Thyroid gland (tissue), 4 donors: ENCODE results near the gene SHTN1. TPM values are rescaled to one million over a fixed set of nuclear protein-coding genes. Genes with fewer than 3 reads are reported as not detected.

Experiments
- DNase-seq, 2 donors: peaks; one replicate each; pipeline ENCODE4 v3.0.0-alpha.2; 2019
- H3K27ac ChIP-seq, 3 donors: fragments of 200-600 bp; sonication (generic); 1 replicate in 2 of 3; 2 replicates in 1 of 3; pipeline ENCODE4 v1.5.1; 2016 to 2019; ENCODE audit warnings: mild to moderate bottlenecking in 1 of 3, moderate library complexity in 1 of 3
- H3K27me3 ChIP-seq: fragments of 200-600 bp; sonication (generic); one replicate; pipeline ENCODE4 v1.5.1; 2019
- H3K36me3 ChIP-seq, 2 donors: fragments of 200-600 bp; sonication (generic); one replicate each; pipeline ENCODE4 v1.5.1; 2016 to 2019
- H3K4me1 ChIP-seq, 2 donors: fragments of 200-600 bp; sonication (generic); one replicate each; pipeline ENCODE4 v1.5.1; 2017 to 2019
- H3K4me3 ChIP-seq, 3 donors: fragments of 200-600 bp; sonication (generic); replicated peaks in 1 of 3; 1 replicate in 2 of 3; 2 replicates in 1 of 3; pipeline ENCODE4 v1.5.1; 2016; ENCODE audit warnings: mild to moderate bottlenecking in 1 of 3
- H3K9me3 ChIP-seq: fragments of 200-600 bp; sonication (generic); one replicate; pipeline ENCODE4 v1.5.1; 2017
- CTCF ChIP-seq, 6 experiments: fragments of 200-600 bp in 3 of 6; fragments of 450-650 bp in 3 of 6; sonication (generic) in 3 of 6; IDR thresholded peaks; one replicate each; pipeline ENCODE4 v1.5.1; 2016 to 2019; ENCODE audit warnings: antibody characterized with exemption in 6 of 6, mild to moderate bottlenecking in 2 of 6, inconsistent platforms in 1 of 6, moderate library complexity in 1 of 6
- POLR2A ChIP-seq, 2 donors: fragments of 450-650 bp; IDR thresholded peaks; one replicate each; pipeline ENCODE4 v1.6.1; 2017; ENCODE audit warnings: antibody characterized with exemption in 2 of 2, mild to moderate bottlenecking in 2 of 2, moderate library complexity in 1 of 2
- WGBS, 2 donors: methylation state at CpG; one replicate each; pipeline ENCODE4 v1.1.5; 2017; 5-methylcytosine and 5-hydroxymethylcytosine counted together
- intact Hi-C: fragments of 100-400 bp; cut with DNase I; formaldehyde crosslinking; loops from one replicate; pipeline ENCODE4 v1.15.1; 2023
- total RNA-seq, 4 donors: library from RNA; depleted of rRNA; stranded (reverse); fragments of >200 nt; gene quantifications; one replicate each; pipeline ENCODE4 v1.2.3, GENCODE V29; 2016

SHTN1 gene
- total RNA-seq, 4 donors from 2014 or later = 31.6 to 103 (median 37.7) TPM

- H3K9me3 ChIP-seq = no peaks in the 10 kb centered on the region
- H3K27me3 ChIP-seq = no peaks in the 10 kb centered on the region
- WGBS, 2 donors = 86 to 87% methylated on average over 4 of the region's 4 CpGs
- no peaks in the 10 kb centered on the region for H3K4me1 ChIP-seq
- intact Hi-C loops = no loop called here
- H3K36me3 ChIP-seq = no peaks in the 10 kb centered on the region
- DNase-seq = no peak
- no peak overlapping the region for H3K4me3 ChIP-seq
- no peak overlapping the region for H3K27ac ChIP-seq
- TF ChIP-seq CTCF (IDR thresholded peaks at IDR 0.05) (no peak), POLR2A (IDR thresholded peaks at IDR 0.05) (no peak)
Measured at GRCh38 chr10:116989439-116989838, 15.5 kb downstream of the SHTN1 start.

GRCh38 chr10:116988311-116988710 lies 16.7 kb downstream of the SHTN1 start:
- Histone ChIP-seq H3K36me3 (no peaks in the 10 kb centered on the region), H3K27me3 (no peaks in the 10 kb centered on the region), H3K9me3 (no peaks in the 10 kb centered on the region), H3K4me3 (no peak overlapping the region), H3K27ac (no peak overlapping the region), H3K4me1 (no peaks in the 10 kb centered on the region)
- TF ChIP-seq CTCF (IDR thresholded peaks at IDR 0.05) (no peak), POLR2A (IDR thresholded peaks at IDR 0.05) (no peak)
- intact Hi-C loops = no loop called here
- DNase-seq = no peak

- Histone ChIP-seq H3K27me3 (no peaks in the 10 kb centered on the region), H3K4me1 (no peaks in the 10 kb centered on the region), H3K4me3 (no peak overlapping the region), H3K27ac (no peak overlapping the region), H3K36me3 (no peaks in the 10 kb centered on the region), H3K9me3 (no peaks in the 10 kb centered on the region)
- intact Hi-C loops = no loop called here
- no peak for TF ChIP-seq CTCF (IDR thresholded peaks at IDR 0.05)
- no peak for TF ChIP-seq POLR2A (IDR thresholded peaks at IDR 0.05)
- WGBS, 2 donors = 92 to 94% methylated on average over 2 of the region's 2 CpGs
- DNase-seq = no peak
Measured at GRCh38 chr10:116985611-116986010, 19.4 kb downstream of the SHTN1 start.

GRCh38 chr10:116984202-116984990 lies 20.6 kb downstream of the SHTN1 start:
- intact Hi-C loops = no loop called here
- Histone ChIP-seq H3K4me3 (no peak overlapping the region), H3K9me3 (no peaks in the 10 kb centered on the region), H3K36me3 (no peaks in the 10 kb centered on the region), H3K4me1 (no peaks in the 10 kb centered on the region), H3K27me3 (no peaks in the 10 kb centered on the region), H3K27ac (no peak overlapping the region)
- 86 to 90% methylated on average over 3 of the region's 3 CpGs for WGBS, 2 donors
- DNase-seq = no peak
- TF ChIP-seq CTCF (IDR thresholded peaks at IDR 0.05) (no peak), POLR2A (IDR thresholded peaks at IDR 0.05) (no peak)

GRCh38 chr10:116980041-116980440 lies 24.9 kb downstream of the SHTN1 start:
- no peaks in the 10 kb centered on the region for H3K4me1 ChIP-seq
- WGBS, 2 donors = 76 to 78% methylated on average over 3 of the region's 3 CpGs
- H3K9me3 ChIP-seq = no peaks in the 10 kb centered on the region
- H3K36me3 ChIP-seq = peaks cover 0 to 4% of the 10 kb centered on the region in 2 donors
- DNase-seq = no peak
- no peak overlapping the region for H3K27ac ChIP-seq
- TF ChIP-seq POLR2A (IDR thresholded peaks at IDR 0.05) (no peak), CTCF (IDR thresholded peaks at IDR 0.05) (no peak)
- H3K4me3 ChIP-seq = no peak overlapping the region
- no peaks in the 10 kb centered on the region for H3K27me3 ChIP-seq
- intact Hi-C loops = no loop called here
